HepG2 (cell line): Measurements from ENCODE around the gene ZNF655. TPM values are rescaled to one million over a fixed set of nuclear protein-coding genes. Genes with fewer than 3 reads are reported as not detected.

Source experiments
- ATF3 ChIP-seq: sonication (generic); formaldehyde crosslinking; IDR thresholded peaks from 2 replicates; pipeline ENCODE4 v1.4.0; 2020; ENCODE audit warnings: missing genetic modification reagents
- HNF4A ChIP-seq: sonication (generic); formaldehyde crosslinking; IDR thresholded peaks from 2 replicates; pipeline ENCODE4 v1.4.0; 2020; ENCODE audit warnings: missing genetic modification reagents
- KLF12 ChIP-seq: sonication (generic); formaldehyde crosslinking; IDR thresholded peaks from 2 replicates; pipeline ENCODE4 v1.4.0; 2020; ENCODE audit warnings: missing genetic modification reagents, borderline replicate concordance
- NR2C2 ChIP-seq: sonication (generic); formaldehyde crosslinking; IDR thresholded peaks from 2 replicates; pipeline ENCODE4 v1.4.0; 2020; ENCODE audit warnings: missing genetic modification reagents, mild to moderate bottlenecking, moderate library complexity, borderline replicate concordance
- PBX2 ChIP-seq: IDR thresholded peaks from 2 replicates; pipeline ENCODE4 v1.6.1; 2016; ENCODE audit warnings: control low read depth
- PHF21A ChIP-seq: sonication (generic); formaldehyde crosslinking; IDR thresholded peaks from 2 replicates; pipeline ENCODE4 v1.5.0; 2020; ENCODE audit warnings: mild to moderate bottlenecking, missing genetic modification reagents
- POLR2G ChIP-seq: fragments of 200-400 bp; formaldehyde crosslinking; IDR thresholded peaks from 2 replicates; pipeline ENCODE4 v1.6.1; 2018; ENCODE audit warnings: mild to moderate bottlenecking, low read depth, low read length, moderate library complexity
- PPARG ChIP-seq: conservative IDR thresholded peaks from 2 replicates; pipeline ENCODE4 v1.6.1; 2016; ENCODE audit warnings: missing biosample characterization, missing genetic modification reagents
- RNF219 ChIP-seq: sonication (generic); formaldehyde crosslinking; IDR thresholded peaks from 2 replicates; pipeline ENCODE4 v1.5.0; 2020; ENCODE audit warnings: mild to moderate bottlenecking, missing genetic modification reagents
- SALL2 ChIP-seq: sonication (generic); formaldehyde crosslinking; IDR thresholded peaks from 2 replicates; pipeline ENCODE4 v1.8.1; 2023; ENCODE audit warnings: mild to moderate bottlenecking, missing genetic modification reagents, inconsistent platforms
- THAP11 ChIP-seq: IDR thresholded peaks from 2 replicates; pipeline ENCODE4 v1.6.1; 2016; ENCODE audit warnings: missing biosample characterization, missing genetic modification reagents
- ZBTB4 ChIP-seq: sonication (generic); formaldehyde crosslinking; IDR thresholded peaks from 2 replicates; pipeline ENCODE4 v1.4.0; 2020; ENCODE audit warnings: missing genetic modification reagents, mild to moderate bottlenecking, borderline replicate concordance
- ZNF20 ChIP-seq: sonication (generic); formaldehyde crosslinking; IDR thresholded peaks from 2 replicates; pipeline ENCODE4 v1.4.0; 2020; ENCODE audit warnings: mild to moderate bottlenecking, moderate library complexity, missing genetic modification reagents
- ZNF235 ChIP-seq: sonication (generic); formaldehyde crosslinking; IDR thresholded peaks from 2 replicates; pipeline ENCODE4 v1.8.1; 2023; ENCODE audit warnings: mild to moderate bottlenecking, missing genetic modification reagents, borderline replicate concordance
- ZNF24 ChIP-seq: fragments of 450-650 bp; IDR thresholded peaks from 2 replicates; pipeline ENCODE4 v1.6.1; 2017; ENCODE audit warnings: antibody characterized with exemption, mild to moderate bottlenecking
- ZNF329 ChIP-seq: sonication (generic); formaldehyde crosslinking; IDR thresholded peaks from 2 replicates; pipeline ENCODE4 v1.9.0; 2021; ENCODE audit warnings: low read depth, mild to moderate bottlenecking, missing genetic modification reagents
- ZNF337 ChIP-seq: sonication (generic); formaldehyde crosslinking; IDR thresholded peaks from 2 replicates; pipeline ENCODE4 v1.5.1; 2020; ENCODE audit warnings: missing genetic modification reagents, low read depth, mild to moderate bottlenecking, borderline replicate concordance
- ZNF512 ChIP-seq: sonication (generic); formaldehyde crosslinking; IDR thresholded peaks from 2 replicates; pipeline ENCODE4 v1.4.0; 2020; ENCODE audit warnings: mild to moderate bottlenecking, missing genetic modification reagents
- ZNF782 ChIP-seq: sonication (generic); formaldehyde crosslinking; IDR thresholded peaks from 2 replicates; pipeline ENCODE4 v1.4.0; 2020; ENCODE audit warnings: missing genetic modification reagents, mild to moderate bottlenecking, borderline replicate concordance
- polyA plus RNA-seq, 8 experiments: library from polyadenylated mRNA; depleted of rRNA in 3 of 8; stranded (reverse) in 7 of 8; unstranded in 1 of 8; fragments of >200 nt; fragmentation: Illumina TruSeq in 4 of 8; extraction: Trizol in 4 of 8; gene quantifications; 2 replicates each; pipeline versions ENCODE4 v1.2.1 to v1.2.3, GENCODE V29; 2011 to 2016; ENCODE audit warnings: low read depth in 4 of 8, missing spikeins in 1 of 8, mixed read lengths in 1 of 8; ENCODE audit not compliant: insufficient read depth in 1 of 8
- total RNA-seq, 5 experiments: library from RNA; depleted of rRNA; stranded (reverse); fragments of >200 nt; fragmentation: Illumina TruSeq; extraction: Trizol; gene quantifications; 2 replicates each; pipeline ENCODE4 v1.2.3, GENCODE V29; 2016; ENCODE audit warnings: low read depth in 1 of 5

Gene ZNF655
- total and polyA plus RNA-seq, 2 of the 13 experiments (the other 11 are each of a cell fraction or from before 2014, with no cell fraction given) = 53.4 to 75.6 TPM

- TF ChIP-seq KLF12 (0 out of 2 replicates have a peak, but pooled peaks have one; percentile 5), RNF219 (CRISPR knock-in tag) (no peak), ZNF20 (peak; percentile 23; the same call in 1 of the 2 replicates), PPARG (CRISPR knock-in tag) (no peak), NR2C2 (CRISPR knock-in tag) (peak; percentile 91), PBX2 (peak; percentile 54), ATF3 (no peak), ZNF329 (peak; percentile 50; the same call in 1 of the 2 replicates), ZBTB4 (0 out of 2 replicates have a peak, but pooled peaks have one; percentile 44), ZNF512 (0 out of 2 replicates have a peak, but pooled peaks have one; percentile 61), ZNF24 (no peak), ZNF337 (CRISPR knock-in tag) (no peak), ZNF782 (CRISPR knock-in tag) (peak; percentile 90; the same call in 1 of the 2 replicates), ZNF235 (CRISPR knock-in tag) (0 out of 2 replicates have a peak, but pooled peaks have one; percentile 55), PHF21A (CRISPR knock-in tag) (peak; percentile 53; the same call in 1 of the 2 replicates), HNF4A (CRISPR knock-in tag) (peak; percentile 2; the same call in 1 of the 2 replicates), POLR2G (peak; percentile 92), SALL2 (peak; percentile 60), THAP11 (peak; percentile 92)
These were observed at the start of gene ZNF655 (continued) for GRCh38 chr7:99558306-99559174.
